Activated CD4-positive, alpha-beta T cell treated with anti-CD3 and anti-CD28 coated beads for 1 hour (primary cell): ENCODE results near the gene KCNN4.
"Not testable (repeated sequence)": the region's sequence is repeated elsewhere in the genome, so short reads cannot be mapped to it uniquely, and the experiment has no call there.

Experiments
- DNase-seq: peaks from one replicate; pipeline ENCODE4 v3.0.0-alpha.2; 2020

Gene KCNN4

DNA sequence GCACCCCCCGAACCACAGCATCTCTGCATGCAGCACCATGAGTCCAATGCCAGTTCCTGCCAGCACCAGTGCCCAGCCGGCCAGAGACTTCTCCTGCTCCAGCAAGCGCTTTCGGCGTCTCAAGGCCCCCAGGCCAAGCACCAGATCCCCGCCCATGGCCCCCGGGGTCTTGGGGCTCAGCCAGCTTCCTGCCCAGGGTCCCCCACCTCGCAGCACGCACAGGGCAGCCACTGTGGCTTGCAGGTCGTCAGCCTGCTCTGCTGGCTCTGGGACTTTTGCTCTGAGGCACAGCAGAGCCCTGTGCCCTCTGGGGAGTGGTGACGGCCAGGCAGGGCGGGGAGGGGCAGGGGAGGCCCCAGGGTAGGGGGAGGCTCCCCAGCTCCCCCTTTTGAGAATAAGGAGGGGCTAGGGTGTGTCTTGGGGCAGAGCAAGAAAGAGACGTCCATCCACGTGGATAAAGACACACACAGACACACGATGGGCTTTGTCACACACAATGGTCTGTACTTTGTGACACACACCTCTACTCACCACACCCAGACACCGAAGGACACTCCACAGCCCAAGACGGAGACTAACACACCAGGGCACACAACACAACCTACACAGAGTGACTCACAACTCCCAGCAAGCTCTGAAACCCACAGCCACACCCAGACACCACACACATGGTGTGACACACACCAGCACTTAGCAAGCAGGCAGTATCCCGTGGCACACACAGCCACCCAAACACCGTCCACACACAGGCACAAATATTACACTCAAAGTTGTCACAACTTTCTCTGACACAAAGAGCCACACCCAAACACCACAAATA lies at the start of gene KCNN4:
KCNN4 (minus strand) TSS at position 268 of the 820 bp plus-strand sequence; CDS start at position 156, 112 bp downstream.
- DNase-seq: peak; percentile 36

DNA sequence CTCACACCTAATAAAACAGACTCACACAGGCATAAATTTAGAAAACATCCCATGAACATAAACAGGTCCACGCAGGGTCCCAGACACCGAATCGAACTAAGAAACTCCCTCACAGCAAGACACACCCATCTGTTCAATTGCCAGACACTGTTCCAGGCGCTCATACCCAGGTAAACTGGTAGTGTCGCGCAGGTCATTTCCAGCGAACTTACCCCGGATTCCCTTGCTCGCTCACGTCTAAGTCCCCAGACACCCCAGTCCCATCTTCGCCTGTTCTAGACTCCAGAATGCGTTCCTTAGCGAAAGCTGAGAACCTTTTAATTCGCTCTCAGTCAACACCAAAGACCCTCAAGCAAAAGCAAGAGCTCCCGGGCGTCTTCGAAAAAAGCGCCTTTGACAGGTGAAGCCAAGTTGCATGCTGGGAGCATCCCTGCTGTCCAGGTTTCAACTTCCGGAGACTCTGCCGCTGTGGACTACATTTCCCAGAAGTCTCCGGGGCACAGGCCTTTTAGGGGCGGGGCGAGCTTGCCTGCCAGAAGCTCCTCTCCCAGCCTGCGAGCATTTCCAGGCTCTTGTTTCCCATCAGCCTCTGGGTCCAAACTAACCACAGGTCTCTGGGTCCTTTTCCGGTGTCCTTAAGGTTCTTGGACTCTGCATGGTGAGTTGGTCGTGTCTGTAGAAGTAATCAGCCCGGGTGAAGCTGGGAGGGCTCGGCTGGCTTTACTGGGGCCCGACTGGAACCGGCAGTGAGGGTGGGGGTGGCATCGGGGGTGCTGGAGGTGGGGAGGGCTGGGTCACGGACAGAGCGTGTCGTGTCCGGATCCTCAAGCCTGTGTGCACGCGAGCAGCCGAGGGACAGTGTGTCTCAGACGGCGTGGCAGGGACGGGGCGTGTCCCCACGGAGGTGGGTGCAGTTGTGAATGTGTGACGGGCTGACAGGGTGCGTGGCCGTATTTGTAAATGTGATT lies 46.3 kb upstream of the KCNN4 start, which contains the start of gene ZNF283:
ZNF283 (plus strand) TSS at position 535 of the 968 bp plus-strand sequence. CDS start 6,184 bp downstream, outside the sequence.
- peak; percentile 74 for DNase-seq

DNA sequence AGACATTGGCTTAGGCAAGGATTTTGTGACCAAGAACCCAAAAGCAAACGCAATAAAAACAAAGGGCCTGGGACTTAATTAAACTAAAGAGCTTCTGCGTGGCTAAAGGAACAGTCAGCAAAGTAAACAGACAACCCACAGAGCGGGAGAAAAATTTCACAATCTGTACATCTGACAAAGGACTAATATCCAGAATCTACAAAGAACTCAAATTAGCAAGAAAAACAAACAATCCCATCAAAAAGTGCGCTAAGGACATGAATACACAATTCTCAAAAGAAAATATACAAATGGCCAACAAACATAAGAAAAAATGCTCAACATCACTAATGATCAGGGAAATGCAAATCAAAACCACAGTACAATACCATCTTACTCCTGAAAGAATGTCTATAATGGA lies 43.8 kb upstream of the KCNN4 start:
- DNase-seq: not testable (repeated sequence)

DNA sequence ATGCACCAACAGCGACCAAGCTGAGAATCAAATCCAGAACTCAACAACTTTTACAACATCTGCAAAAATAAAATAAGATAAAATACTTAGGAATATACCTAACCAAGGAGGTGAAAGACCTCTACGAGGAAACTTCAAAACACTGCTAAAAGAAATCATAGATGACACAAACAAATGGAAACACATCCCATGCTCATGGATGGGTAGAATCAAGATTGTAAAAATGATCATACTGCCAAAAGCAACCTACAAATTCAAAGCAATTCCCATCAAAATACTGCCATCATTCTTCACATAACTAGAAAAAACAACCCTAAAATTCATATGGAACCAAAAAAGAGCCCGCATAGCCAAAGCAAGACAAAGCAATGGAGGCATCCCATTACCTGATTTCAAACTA lies 43.1 kb upstream of the KCNN4 start:
- not testable (repeated sequence) for DNase-seq

DNA sequence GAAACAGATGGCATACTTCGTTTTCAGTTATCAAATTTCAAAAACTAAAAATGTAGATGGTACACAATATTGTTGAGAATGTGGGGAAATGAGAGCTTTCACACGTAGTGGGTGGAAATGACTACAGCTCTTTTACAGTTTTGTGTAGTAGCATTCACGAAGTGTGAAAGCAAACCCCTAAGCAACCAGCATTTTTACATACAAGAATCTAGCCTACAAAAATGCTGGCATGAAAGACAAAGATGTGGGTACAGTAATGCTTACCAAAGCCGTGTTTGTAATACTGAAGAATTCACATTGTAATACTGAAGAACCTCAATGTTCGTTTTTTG lies 40.1 kb upstream of the KCNN4 start:
- no peak for DNase-seq

DNA sequence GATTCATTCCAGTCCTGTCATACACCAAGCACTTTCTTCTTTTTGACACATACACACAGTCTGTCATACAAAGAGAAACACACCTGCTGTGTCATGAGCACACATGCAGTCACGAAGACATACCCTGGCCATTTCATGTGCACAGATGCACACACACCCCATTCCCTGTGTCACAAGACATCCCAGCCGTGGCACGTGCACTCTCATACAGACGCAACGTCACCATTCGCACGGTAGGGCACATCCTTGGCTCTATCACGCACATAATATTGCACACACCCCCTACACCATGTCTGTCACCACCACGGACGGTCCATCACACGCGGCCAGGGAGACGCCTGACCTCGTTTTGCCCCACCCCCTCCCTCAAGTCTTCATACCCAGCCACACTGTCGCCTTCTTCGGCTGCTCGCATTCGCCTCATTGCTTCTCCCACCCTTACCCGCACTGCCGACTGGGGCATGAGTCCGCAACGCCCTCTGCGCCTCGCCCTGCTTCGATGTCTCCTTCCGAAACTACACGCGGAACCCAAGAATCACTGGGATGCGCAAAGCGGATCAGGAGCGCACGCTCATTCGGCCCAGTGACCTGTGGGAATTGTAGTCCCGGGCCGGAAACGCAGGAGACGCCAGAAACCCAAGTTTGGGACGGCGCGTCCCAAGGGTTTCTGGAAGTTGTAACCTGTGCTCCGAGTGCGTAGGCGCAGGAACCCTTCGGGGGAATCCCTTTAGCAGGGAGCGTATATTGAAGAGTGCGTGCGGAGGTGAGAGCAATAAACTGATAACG lies 39.5 kb upstream of the KCNN4 start:
- no peak for DNase-seq

DNA sequence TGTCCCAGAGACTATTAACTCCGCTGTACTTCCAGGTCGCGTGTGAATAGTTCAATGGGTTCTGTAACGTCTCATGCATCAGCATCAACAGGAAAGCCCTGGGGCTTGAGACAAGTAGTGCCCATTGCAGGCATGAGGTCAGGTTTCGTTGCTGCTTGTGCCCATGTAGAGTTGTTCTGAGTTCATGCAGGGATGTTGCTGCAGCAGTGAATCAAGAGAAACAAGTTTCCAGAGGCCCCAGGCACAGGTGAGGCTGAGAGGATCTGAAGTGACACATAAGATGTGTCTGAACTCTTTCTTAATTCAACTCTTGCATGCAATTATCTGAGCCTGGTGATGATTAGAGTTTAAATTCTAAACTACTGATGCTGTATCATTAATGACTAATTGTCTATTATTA lies 37.7 kb upstream of the KCNN4 start:
- no peak for DNase-seq

DNA sequence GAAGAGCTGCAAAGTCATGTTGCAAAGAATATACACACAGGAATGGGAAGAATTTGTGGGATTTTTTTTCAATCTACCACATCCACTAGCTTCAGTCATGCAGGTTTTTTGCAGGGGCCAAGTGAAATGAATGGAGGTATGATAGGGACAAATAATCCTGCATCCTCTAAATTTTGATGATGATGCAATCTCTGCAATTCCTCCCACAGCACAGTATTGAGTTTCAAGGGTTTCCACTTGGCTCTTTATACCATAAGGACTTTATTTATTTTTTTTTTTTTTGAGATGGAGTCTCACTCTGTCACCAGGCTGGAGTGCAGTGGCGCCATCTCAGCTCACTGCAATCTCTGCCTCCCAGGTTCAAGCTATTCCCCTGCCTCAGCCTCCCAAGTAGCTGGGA lies 36.7 kb upstream of the KCNN4 start:
- not testable (repeated sequence) for DNase-seq

DNA sequence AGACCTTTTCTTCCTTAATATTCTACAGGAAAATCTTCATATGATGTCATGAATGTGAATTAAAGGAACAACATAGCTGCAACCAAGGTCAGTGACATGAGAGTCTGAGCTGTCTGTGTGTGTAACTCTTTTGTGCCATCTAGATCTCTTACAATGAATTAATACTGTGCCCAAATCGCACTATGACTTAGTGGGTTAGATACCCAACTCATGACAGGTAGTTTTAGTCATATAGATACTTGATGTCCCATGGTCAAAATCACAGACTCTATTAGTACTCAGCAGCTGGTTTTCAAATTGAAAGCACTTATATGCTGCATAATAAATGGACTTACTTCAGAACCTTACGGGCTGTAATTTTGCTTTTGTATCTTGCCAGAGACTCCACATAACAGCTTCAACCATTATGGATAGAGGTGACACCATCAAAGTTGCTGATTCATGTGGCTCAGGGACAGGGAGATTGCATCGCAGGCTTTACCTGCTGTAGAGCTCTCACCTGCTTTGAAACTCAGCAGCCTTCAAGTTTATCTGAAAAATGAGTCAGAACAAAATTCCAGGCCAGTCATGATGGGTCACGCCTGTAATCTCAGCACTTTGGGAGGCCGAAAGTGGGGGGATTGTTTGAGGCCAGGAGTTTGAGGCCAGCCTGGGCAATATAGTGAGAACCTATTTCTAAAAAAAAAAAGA lies 34.0 kb upstream of the KCNN4 start:
- no peak for DNase-seq

DNA sequence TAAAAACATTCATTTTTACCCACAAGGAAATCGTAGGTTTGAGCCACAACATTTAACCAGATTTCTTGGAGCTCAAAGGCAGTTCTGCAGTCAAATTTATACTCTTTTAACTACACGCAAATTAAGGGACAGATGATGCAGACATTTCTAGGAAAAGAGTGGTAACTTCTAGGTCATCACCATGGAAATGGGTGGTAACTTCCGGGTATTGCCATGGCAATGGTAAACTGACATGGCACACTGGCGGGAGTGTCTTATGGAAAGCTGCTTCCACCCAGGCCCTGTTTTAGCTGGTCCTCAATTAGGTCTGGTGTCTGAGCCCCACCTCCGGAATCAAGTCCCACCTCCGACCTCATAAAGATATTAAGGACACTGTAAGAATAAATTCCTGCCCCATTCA lies 31.9 kb upstream of the KCNN4 start:
- no peak for DNase-seq

DNA sequence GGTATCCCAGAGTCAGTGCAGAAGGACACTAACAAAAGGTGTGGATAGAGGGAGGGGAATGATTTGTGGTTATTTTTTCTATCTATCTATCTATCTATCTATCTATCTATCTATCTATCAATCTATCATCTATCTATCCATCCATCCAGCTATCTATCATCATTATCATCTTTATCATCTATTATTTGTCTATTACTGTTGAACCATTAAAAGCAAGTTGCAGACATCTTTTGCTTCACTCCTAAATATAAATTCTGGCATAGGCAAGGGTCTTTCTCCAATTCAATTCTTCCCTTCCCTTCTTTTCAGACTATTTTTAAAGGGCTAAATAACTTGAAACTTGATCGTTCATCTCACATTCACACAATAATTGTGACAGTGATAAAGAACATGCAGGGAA lies 31.5 kb upstream of the KCNN4 start:
- DNase-seq: no peak

DNA sequence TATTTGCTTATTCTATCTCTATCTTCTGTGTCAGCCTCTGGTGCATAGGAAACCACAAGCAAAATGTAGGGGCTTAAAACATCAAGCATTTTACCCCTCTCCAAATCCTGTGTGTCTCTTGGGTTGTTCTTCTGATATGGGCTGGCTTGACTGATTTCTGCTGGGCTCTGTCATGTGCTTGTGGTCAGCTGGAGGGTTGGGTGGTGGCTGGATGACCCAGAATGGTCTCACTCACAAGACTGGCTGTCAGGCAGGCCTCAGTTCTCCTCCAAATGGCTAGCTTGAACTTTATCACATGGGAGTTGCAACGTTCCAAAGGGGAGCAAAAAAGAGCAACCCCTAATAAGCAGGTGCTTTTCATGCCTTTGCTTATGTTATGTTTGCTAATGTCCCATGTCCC lies 31.1 kb upstream of the KCNN4 start:
- no peak for DNase-seq

DNA sequence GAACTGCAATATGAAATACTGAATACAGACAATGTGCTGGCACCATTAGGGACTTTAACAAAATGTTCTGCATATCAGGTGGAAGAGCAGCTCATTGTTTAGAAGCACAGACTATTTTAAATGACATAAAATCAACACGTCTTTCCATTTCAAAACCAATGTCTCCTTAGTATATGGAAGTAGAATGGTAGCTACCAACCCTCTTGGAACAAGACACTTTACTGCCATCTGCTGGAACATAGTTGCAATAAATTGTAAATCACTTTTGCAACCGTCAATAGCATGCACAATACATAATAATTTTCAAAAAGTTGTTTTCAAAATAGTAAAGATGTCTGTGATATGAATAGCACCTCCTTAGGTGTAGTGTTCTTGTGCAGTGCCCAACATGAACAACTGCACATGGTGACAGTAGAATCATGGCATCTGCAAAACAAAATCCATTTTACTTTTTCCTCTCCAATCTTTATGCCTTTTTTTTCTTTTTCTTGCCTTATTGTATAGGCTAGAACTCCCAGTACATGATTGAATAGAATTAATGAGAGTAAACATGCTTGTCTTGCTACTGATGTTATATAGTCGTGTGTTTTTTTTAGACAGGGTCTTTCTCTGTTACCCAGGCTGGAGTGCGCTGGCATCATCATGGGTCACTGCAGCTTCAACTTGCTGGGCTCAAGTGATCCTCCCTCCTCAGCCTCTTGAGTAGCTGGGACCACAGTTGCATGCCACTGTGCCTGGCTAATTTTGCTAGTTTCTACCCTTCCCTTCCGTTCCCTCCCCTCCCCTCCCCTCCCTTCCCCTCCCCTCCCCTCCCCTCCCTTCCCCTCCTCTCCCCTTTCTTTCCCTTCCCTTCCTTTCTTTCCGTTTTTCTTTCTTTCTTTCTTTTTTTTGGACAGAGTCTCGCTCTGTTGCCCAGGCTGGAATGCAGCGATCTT lies 29.3 kb upstream of the KCNN4 start:
- DNase-seq: no peak

DNA sequence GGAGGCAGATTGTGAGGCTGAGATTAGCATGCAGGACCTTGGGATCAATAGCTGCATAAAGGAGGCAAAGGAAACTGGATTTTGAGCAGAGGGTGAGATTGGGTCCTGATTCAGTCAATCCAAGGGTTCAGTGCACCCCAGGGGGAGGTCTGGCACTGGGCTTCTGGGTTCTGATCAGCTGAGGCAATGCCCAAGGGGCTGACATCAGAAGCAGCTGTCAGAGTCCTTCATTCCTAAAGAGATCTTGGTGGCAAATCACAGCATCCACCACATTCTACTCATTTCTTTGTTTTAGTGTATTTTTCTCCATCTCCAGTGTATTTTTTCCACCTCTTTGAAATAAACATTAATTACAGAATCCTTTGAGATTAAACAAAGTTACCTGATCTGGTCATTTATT lies 26.9 kb upstream of the KCNN4 start:
- DNase-seq: no peak

DNA sequence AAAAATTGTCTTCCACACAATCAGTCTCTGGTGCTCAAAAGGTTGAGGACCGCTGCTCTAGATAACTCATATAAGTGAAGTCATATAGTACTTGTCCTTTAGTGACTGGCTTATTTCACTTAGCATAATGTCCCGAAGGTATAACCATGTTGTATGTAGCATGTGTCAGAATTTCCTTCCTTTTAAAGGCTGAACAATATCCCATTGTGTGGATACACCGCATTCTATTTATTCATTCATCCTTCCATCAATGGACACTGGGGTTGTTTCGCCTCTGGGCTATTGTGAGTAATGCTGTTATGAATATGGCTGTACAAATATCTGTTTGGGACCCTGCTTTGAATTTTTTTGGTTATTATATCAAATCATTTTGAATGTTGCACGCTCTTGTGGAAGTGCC lies 26.1 kb upstream of the KCNN4 start:
- no peak for DNase-seq

DNA sequence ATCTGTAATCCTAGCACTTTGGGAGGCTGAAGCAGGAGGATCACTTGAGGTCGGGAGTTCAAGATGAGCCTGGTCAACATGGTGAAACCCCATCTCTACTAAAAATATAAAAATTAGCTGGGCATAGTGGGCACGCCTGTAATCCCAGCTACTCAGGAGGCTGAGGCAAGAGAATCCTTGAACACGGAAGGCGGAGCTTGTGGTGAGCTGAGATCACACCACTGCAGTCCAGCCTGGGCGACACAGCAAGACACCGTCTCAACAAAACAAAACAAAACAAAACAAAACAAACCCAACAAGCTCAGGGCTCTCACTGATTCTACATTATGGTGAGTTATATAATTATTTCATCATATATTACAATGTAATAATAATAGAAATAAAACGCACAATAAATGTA lies 25.6 kb upstream of the KCNN4 start:
- DNase-seq: not testable (repeated sequence)

DNA sequence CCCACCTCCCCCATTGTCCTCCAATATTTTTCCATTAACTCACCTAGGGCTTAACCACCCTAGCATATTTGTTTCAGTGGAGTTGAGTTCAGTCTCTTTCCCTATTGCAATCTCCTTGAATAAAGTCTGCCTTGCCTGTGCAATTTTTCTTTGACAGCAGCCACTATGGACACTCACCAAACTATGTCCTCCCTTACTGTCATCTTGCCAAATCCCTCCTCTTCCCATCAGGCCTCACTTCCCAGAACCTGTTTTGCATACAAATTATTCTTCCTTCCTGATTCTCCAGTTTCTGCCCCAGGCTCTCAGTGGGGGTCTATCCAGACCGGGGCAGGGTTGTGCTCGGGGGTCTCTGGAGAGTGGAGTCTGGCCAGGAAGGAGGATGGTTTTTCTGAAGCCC lies 23.7 kb upstream of the KCNN4 start:
- DNase-seq: no peak

DNA sequence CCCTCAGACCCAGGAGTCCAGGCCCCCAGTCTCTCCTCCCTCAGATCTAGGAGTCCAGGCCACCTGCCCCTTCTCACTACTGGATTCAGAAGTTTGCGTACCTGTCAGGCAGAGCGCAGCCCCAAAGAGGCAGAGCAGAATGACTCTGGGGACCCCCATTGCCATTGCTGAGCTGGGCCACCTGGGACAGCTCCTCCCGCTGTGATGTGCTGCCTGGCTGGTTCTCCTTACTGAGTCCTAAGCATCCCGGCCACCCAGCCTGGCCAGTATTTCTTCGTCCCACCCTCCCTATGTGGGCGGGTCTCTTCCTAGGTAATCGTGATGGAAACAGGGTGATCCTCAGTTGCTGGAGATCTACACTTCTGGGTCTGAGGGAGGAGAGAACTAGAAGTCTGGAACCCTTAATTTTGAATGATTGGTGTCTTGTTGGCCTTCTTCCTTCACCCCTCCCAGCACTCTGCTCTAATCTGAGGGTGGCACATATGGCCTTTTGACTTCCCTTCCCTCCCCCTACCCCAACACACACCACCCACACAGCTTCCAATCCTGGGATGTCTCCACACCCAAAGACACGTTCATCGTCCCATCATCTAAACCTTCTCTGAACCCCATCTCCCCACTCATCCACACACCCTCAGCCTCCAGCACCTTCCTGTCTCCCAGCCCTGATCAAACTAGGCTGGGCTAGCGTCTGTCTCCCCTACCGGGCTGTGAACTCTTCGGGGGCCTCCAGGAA lies 21.6 kb upstream of the KCNN4 start, which contains the start of gene LYPD5:
LYPD5 (minus strand) TSS at position 232 of the 736 bp plus-strand sequence; CDS start at position 165, 67 bp downstream.
- no peak for DNase-seq

DNA sequence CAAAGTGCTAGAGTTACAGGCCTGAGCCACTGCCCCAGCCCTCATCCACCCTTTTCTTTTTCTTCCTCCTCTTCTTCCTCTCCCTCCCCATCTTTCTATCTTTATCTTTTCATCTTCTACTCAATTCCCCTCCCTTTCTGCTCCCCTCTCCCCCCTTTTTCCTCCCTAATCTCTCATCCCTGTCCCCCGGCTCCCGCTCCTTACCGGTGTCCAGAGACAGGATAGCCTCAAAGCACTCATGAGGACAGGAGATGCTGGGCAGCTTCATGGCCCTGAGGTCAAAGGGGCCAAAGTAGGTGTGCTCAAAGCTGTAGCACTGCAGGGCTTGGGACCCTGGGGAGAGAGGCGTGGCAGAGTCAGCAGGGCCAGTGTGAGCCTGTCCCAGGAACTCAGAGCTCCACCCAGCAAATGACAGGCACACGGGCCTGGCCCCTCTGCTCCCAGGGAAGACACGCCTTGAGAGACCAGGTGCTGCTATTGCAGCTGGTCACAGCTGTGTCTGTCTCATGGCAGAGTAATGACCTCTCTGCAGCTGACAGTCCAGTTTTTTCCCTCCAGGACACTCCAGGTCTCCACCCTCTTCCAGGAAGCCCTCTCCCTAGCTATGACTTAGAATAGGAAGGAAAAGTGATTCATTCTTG lies 18.8 kb upstream of the KCNN4 start:
- DNase-seq: no peak
